Esophagus squamous epithelium (tissue), 5 donors: ENCODE data around the gene SNX14. TPM values are rescaled to one million over a fixed set of nuclear protein-coding genes. Genes with fewer than 3 reads are reported as not detected.
A peak's percentile ranks its signal among the peaks of the same experiment; 100 is the strongest.
"Not testable (repeated sequence)": the region's sequence is repeated elsewhere in the genome, so short reads cannot be mapped to it uniquely, and the experiment has no call there.

Source experiments
- DNase-seq: peaks from one replicate; lab custom pipeline; 2025; lab: John Stamatoyannopoulos, UW
- H3K27ac ChIP-seq, 4 donors: fragments of 200-600 bp; sonication (generic); one replicate each; pipeline ENCODE4 v1.5.1; 2016 to 2019; ENCODE audit warnings: mild to moderate bottlenecking in 1 of 4
- H3K27me3 ChIP-seq, 4 donors: fragments of 200-600 bp; sonication (generic); 1 replicate in 3 of 4; 2 replicates in 1 of 4; pipeline versions ENCODE4 v1.5.1 to v1.6.0; 2017 to 2021; ENCODE audit warnings: antibody characterized with exemption in 1 of 4
- H3K36me3 ChIP-seq, 3 donors: fragments of 200-600 bp; sonication (generic); one replicate each; pipeline ENCODE4 v1.5.1; 2016 to 2019
- H3K4me1 ChIP-seq, 3 donors: fragments of 200-600 bp; sonication (generic); one replicate each; pipeline ENCODE4 v1.5.1; 2017 to 2019
- H3K4me3 ChIP-seq, 4 donors: fragments of 200-600 bp; sonication (generic); 1 replicate in 3 of 4; 2 replicates in 1 of 4; pipeline ENCODE4 v1.5.1; 2016 to 2019; ENCODE audit warnings: mild to moderate bottlenecking in 2 of 4, moderate library complexity in 1 of 4
- H3K9me3 ChIP-seq, 3 donors: fragments of 200-600 bp; sonication (generic); one replicate each; pipeline ENCODE4 v1.5.1; 2016 to 2019
- CTCF ChIP-seq, 6 experiments: fragments of 450-650 bp in 4 of 6; fragments of 200-600 bp in 2 of 6; sonication (generic) in 2 of 6; IDR thresholded peaks; one replicate each; pipeline ENCODE4 v1.5.1; 2016 to 2019; ENCODE audit warnings: antibody characterized with exemption in 6 of 6, mild to moderate bottlenecking in 4 of 6, moderate library complexity in 4 of 6
- POLR2A ChIP-seq, 4 donors: fragments of 450-650 bp; IDR thresholded peaks; one replicate each; pipeline ENCODE4 v1.6.1; 2017; ENCODE audit warnings: antibody characterized with exemption in 4 of 4, mild to moderate bottlenecking in 4 of 4, moderate library complexity in 3 of 4
- WGBS, 2 donors: methylation state at CpG; one replicate each; pipeline ENCODE4 v1.1.5; 2018; 5-methylcytosine and 5-hydroxymethylcytosine counted together
- intact Hi-C: fragments of 100-400 bp; cut with DNase I; formaldehyde crosslinking; loops from one replicate; pipeline ENCODE4 v1.15.0; 2022
- total RNA-seq, 4 donors: library from RNA; depleted of rRNA; stranded (reverse); fragments of >200 nt; gene quantifications; one replicate each; pipeline ENCODE4 v1.1.0, GENCODE V29; 2016
- donor health status: DM: yes; HTN: yes; CAD: no.

The SNX14 gene
- total RNA-seq, 4 donors from 2014 or later, result 40.5 to 52.3 (median 46.2) TPM

GRCh38 chr6:85640821-85641220 is 47.2 kb upstream of the SNX14 start:
- H3K4me1 ChIP-seq, result peaks cover 4 to 67% (median 45%) of the 10 kb centered on the region in 3 donors
- TF ChIP-seq POLR2A (IDR thresholded peaks at IDR 0.05) (no peak), CTCF (IDR thresholded peaks at IDR 0.05) (no peak)
- intact Hi-C loops, result no loop called here
- H3K4me3 ChIP-seq, result peak overlapping the region; percentile 94 to 100 (median 96)
- no peaks in the 10 kb centered on the region for H3K9me3 ChIP-seq
- H3K27ac ChIP-seq, result peak overlapping the region in 1 of 4 donors; percentile 99
- H3K27me3 ChIP-seq, result no peaks in the 10 kb centered on the region
- H3K36me3 ChIP-seq, result peaks cover 2 to 49% (median 14%) of the 10 kb centered on the region in 3 donors
- DNase-seq, result no peak
- WGBS, 2 donors, result 17 to 23% methylated on average over 3 of the region's 3 CpGs

GRCh38 chr6:85637579-85637978 is 43.9 kb upstream of the SNX14 start:
- no peak overlapping the region for H3K27ac ChIP-seq
- TF ChIP-seq CTCF (IDR thresholded peaks at IDR 0.05) (no peak), POLR2A (IDR thresholded peaks at IDR 0.05) (no peak)
- no peaks in the 10 kb centered on the region for H3K27me3 ChIP-seq
- no peak for DNase-seq
- WGBS, 2 donors, result 45 to 64% methylated on average over 3 of the region's 3 CpGs
- no peak overlapping the region for H3K4me3 ChIP-seq
- H3K4me1 ChIP-seq, result peaks cover 3 to 81% (median 35%) of the 10 kb centered on the region in 3 donors
- no peaks in the 10 kb centered on the region for H3K9me3 ChIP-seq
- peaks cover 13 to 82% (median 20%) of the 10 kb centered on the region in 3 donors for H3K36me3 ChIP-seq
- intact Hi-C loops, result no loop called here

GRCh38 chr6:85632164-85632942 is 38.7 kb upstream of the SNX14 start:
- H3K27me3 ChIP-seq, result no peaks in the 10 kb centered on the region
- no peak for DNase-seq
- H3K9me3 ChIP-seq, result no peaks in the 10 kb centered on the region
- WGBS, 2 donors, result 92 to 97% methylated on average over 6 of the region's 6 CpGs
- TF ChIP-seq CTCF (IDR thresholded peaks at IDR 0.05) (no peak), POLR2A (IDR thresholded peaks at IDR 0.05) (no peak)
- H3K36me3 ChIP-seq, result peaks cover 17 to 100% (median 26%) of the 10 kb centered on the region in 3 donors
- H3K4me1 ChIP-seq, result peaks cover 5 to 70% (median 5%) of the 10 kb centered on the region in 3 donors
- H3K4me3 ChIP-seq, result no peak overlapping the region
- H3K27ac ChIP-seq, result no peak overlapping the region
- intact Hi-C loops, result no loop called here

GRCh38 chr6:85631117-85631516 is 37.5 kb upstream of the SNX14 start:
- H3K27ac ChIP-seq, H3K9me3 ChIP-seq, H3K27me3 ChIP-seq, H3K4me3 ChIP-seq, DNase-seq, intact Hi-C loops: not testable (repeated sequence)
- H3K36me3 ChIP-seq, result peaks cover 14 to 100% (median 18%) of the 10 kb centered on the region in 3 donors
- H3K4me1 ChIP-seq, result peaks cover 0 to 62% (median 5%) of the 10 kb centered on the region in 3 donors
- 68 to 78% methylated on average over 3 to 4 of the region's 5 CpGs for WGBS, 2 donors

GRCh38 chr6:85628353-85628752 is 34.7 kb upstream of the SNX14 start:
- no peak for DNase-seq
- Histone ChIP-seq H3K4me1 (peaks cover 0 to 65% (median 5%) of the 10 kb centered on the region in 3 donors), H3K27ac (no peak overlapping the region), H3K9me3 (no peaks in the 10 kb centered on the region), H3K27me3 (no peaks in the 10 kb centered on the region), H3K36me3 (peaks cover 4 to 98% (median 14%) of the 10 kb centered on the region in 3 donors), H3K4me3 (no peak overlapping the region)
- intact Hi-C loops, result no loop called here
- WGBS, 2 donors, result 75 to 91% methylated on average over 1 of the region's 1 CpG
- no peak for TF ChIP-seq CTCF (IDR thresholded peaks at IDR 0.05)
- no peak for TF ChIP-seq POLR2A (IDR thresholded peaks at IDR 0.05)
